ENCODE data around the gene PIEZO2. TPM values are rescaled to one million over a fixed set of nuclear protein-coding genes. Genes with fewer than 3 reads are reported as not detected.

PIEZO2 gene
- total and polyA plus RNA-seq, 8 donors = 0.38 to 11.1 (median 3.0) TPM

DNA sequence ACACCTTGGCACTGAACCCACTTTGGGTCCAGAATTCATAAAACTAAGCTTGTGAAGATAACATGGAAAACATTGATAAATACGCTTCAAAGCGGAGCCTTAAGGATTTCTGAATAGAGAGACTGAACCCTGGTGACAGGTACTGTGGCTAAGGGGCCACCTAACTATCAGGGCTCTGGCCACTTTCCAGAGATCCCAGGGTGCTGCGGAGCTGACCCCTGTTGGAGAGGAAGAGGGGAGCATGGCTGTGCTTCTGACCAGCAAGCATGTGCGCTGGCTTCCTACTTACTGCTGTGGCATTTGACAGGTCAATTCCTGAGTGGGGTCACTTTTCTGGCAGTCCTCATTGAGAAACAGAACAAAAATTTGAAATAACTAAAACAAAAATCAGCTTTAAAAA is 395.2 kb downstream of the PIEZO2 start:
- Histone ChIP-seq H3K4me1 (no peaks in the 10 kb centered on the region), H3K36me3 (no peaks in the 10 kb centered on the region), H3K4me3 (no peak overlapping the region), H3K27ac (no peak overlapping the region), H3K9me3 (no peaks in the 10 kb centered on the region), H3K27me3 (no peaks in the 10 kb centered on the region)
- TF ChIP-seq, protein P1, sequence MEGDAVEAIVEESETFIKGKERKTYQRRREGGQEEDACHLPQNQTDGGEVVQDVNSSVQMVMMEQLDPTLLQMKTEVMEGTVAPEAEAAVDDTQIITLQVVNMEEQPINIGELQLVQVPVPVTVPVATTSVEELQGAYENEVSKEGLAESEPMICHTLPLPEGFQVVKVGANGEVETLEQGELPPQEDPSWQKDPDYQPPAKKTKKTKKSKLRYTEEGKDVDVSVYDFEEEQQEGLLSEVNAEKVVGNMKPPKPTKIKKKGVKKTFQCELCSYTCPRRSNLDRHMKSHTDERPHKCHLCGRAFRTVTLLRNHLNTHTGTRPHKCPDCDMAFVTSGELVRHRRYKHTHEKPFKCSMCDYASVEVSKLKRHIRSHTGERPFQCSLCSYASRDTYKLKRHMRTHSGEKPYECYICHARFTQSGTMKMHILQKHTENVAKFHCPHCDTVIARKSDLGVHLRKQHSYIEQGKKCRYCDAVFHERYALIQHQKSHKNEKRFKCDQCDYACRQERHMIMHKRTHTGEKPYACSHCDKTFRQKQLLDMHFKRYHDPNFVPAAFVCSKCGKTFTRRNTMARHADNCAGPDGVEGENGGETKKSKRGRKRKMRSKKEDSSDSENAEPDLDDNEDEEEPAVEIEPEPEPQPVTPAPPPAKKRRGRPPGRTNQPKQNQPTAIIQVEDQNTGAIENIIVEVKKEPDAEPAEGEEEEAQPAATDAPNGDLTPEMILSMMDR (IDR thresholded peaks at IDR 0.05) = no peak
- no peak for ATAC-seq
- no peak for DNase-seq
- intact Hi-C loops (cut with DNase I) = no loop called here
- WGBS, 2 donors = 66% methylated on average over 4 of the region's 4 CpGs
- no peak for FAIRE-seq

DNA sequence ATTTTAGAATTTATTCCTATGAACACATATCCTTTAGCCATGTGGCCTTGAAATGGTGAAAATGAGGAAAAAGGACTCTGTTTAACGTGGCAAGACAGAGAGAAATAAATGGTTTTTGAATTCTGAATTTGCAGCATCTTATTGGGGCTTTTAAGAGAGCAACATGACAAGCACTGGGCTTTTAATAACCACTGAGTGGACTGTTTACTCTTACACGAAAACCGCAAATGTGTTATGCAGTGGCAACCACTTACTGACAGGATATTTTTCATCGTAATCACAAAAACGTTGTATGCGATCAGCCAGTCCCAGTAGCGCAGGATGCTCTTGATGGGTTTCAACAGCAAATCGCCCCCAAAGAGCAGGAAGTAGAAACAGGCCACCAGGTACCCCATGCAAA is 397.0 kb downstream of the PIEZO2 start:
- FAIRE-seq (no peak), DNase-seq (no peak), ATAC-seq (no peak)
- 60 to 61% methylated on average over 8 of the region's 8 CpGs for WGBS, 2 donors
- Histone ChIP-seq H3K4me1 (no peaks in the 10 kb centered on the region), H3K27me3 (no peaks in the 10 kb centered on the region), H3K36me3 (no peaks in the 10 kb centered on the region), H3K27ac (no peak overlapping the region), H3K9me3 (no peaks in the 10 kb centered on the region), H3K4me3 (no peak overlapping the region)
- intact Hi-C loops (cut with DNase I) = no loop called here
- TF ChIP-seq, protein P1 (IDR thresholded peaks at IDR 0.05) = no peak

GRCh38 chr18:10751653-10752052 is 397.7 kb downstream of the PIEZO2 start:
- no peaks in the 10 kb centered on the region for H3K4me1 ChIP-seq

DNA sequence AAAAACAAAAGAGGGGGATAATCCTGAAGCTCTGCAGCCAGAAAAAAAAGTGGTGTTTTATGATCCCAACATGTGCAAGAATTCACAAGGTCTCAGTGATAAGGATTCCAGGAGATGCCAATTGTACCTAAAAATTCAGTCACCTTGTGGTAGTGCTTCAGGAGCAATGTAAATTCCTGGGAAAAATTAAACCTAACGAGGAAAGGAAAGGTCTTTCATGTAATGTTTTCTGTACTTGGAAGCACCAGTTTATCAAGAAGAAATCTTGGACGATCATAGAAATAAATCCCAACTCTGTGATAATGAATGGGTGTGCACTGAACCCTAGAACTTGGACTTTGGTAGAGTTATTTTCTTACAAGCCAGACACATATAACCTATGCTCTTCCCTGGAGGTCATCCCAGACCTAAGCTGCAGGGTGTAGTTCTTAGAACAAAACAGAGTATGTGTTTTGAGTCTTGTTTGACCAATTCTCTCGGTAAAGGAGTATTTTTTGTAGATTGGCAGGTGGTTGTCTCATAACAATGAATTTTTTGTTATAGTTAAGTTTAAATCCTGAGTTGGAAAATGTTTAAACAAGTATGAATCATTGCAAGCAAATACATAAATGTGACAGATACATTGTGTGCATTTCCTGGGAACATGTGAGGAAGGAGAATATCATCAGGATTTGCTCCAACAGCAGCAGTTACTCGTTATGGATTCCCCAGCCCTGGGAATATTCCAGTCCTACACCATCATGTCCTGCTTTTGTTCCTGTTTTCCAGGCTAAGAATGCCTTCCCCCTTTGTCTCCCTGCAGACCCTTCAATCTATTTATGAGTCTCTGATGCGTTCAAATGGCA is 399.0 kb downstream of the PIEZO2 start:
- ATAC-seq (no peak), FAIRE-seq (no peak), DNase-seq (no peak)
- Histone ChIP-seq H3K36me3 (no peaks in the 10 kb centered on the region), H3K4me3 (no peak overlapping the region), H3K27ac (no peak overlapping the region), H3K4me1 (no peaks in the 10 kb centered on the region), H3K9me3 (no peaks in the 10 kb centered on the region), H3K27me3 (no peaks in the 10 kb centered on the region)
- TF ChIP-seq, protein P1 (IDR thresholded peaks at IDR 0.05) = no peak
- 39 to 47% methylated on average over 5 of the region's 5 CpGs for WGBS, 2 donors
- intact Hi-C loops (cut with DNase I) = no loop called here

More at GRCh38 chr18:10751653-10752052, 397.7 kb downstream of the PIEZO2 start:
- TF ChIP-seq, protein P1 (IDR thresholded peaks at IDR 0.05) = no peak
- FAIRE-seq = no peak
- Histone ChIP-seq H3K36me3 (no peaks in the 10 kb centered on the region), H3K4me3 (no peak overlapping the region), H3K9me3 (no peaks in the 10 kb centered on the region), H3K27me3 (no peaks in the 10 kb centered on the region), H3K27ac (no peak overlapping the region)
- whole genome bisulfite sequencing, 2 donors = 57% methylated on average over 8 of the region's 8 CpGs
- DNase-seq = no peak
- no peak for ATAC-seq
- intact Hi-C loops (cut with DNase I) = no loop called here

- Histone ChIP-seq H3K27ac (no peak overlapping the region), H3K9me3 (no peaks in the 10 kb centered on the region), H3K4me3 (no peak overlapping the region), H3K4me1 (no peaks in the 10 kb centered on the region), H3K36me3 (no peaks in the 10 kb centered on the region), H3K27me3 (no peaks in the 10 kb centered on the region)
- 76 to 94% methylated on average over 1 of the region's 1 CpG for WGBS, 2 donors
- no peak for ATAC-seq
- TF ChIP-seq, protein P1 (IDR thresholded peaks at IDR 0.05) = no peak
- intact Hi-C loops (cut with DNase I) = no loop called here
- no peak for FAIRE-seq
- no peak for DNase-seq
These were observed 400.7 kb downstream of the PIEZO2 start for GRCh38 chr18:10748641-10749040.
